Fibroblast of villous mesenchyme (primary cell): ENCODE measurements around the gene CTNND2. TPM values are rescaled to one million over a fixed set of nuclear protein-coding genes. Genes with fewer than 3 reads are reported as not detected.

Experiments
- DNase-seq: peaks from one replicate; pipeline ENCODE4 v3.0.0-alpha.2; 2010; ENCODE audit warnings: low read depth
- H3K4me3 ChIP-seq: 2 replicates; pipeline ENCODE4 v1.5.1; 2011; ENCODE audit warnings: low read depth, mild to moderate bottlenecking, low read length
- total RNA-seq: library from RNA; depleted of rRNA; stranded (reverse); fragments of >200 nt; gene quantifications from 2 replicates; pipeline ENCODE4 v1.2.3, GENCODE V29; 2012
- TF ChIP-seq, protein P1 (sequence below): IDR thresholded peaks from 2 replicates; pipeline ENCODE4 v1.5.1; 2012; ENCODE audit warnings: low read depth, mild to moderate bottlenecking, low read length; ENCODE audit not compliant: insufficient read depth

The CTNND2 gene
- total RNA-seq, 1 donor: not detected

DNA sequence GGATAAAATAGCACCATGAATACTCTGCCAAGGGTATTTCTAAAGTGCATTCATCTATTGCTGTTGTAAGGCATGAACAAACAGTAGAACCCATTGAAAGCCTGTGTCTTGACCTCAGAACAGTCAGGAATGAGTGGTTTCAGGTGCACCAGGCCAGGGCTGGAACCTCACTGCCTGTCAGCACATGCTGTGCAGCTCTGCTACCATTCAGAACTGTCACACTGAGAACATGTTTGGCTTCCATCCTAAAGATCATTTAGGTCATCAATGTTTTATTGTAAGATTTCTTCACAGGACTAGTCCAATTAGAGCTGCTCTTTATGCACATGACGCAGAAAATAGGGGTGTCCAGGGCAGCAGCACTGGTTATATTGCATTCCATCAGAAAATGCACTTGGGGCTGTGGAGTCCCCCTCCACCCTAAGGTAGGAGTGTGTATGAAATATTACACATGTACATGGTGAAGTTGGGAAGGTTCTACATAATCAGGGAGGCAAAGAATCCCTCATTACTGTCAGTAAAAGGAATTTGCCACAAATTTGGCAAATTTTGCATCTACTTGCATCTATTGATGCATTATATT is 408.0 kb downstream of the CTNND2 start:
- TF ChIP-seq, protein P1, sequence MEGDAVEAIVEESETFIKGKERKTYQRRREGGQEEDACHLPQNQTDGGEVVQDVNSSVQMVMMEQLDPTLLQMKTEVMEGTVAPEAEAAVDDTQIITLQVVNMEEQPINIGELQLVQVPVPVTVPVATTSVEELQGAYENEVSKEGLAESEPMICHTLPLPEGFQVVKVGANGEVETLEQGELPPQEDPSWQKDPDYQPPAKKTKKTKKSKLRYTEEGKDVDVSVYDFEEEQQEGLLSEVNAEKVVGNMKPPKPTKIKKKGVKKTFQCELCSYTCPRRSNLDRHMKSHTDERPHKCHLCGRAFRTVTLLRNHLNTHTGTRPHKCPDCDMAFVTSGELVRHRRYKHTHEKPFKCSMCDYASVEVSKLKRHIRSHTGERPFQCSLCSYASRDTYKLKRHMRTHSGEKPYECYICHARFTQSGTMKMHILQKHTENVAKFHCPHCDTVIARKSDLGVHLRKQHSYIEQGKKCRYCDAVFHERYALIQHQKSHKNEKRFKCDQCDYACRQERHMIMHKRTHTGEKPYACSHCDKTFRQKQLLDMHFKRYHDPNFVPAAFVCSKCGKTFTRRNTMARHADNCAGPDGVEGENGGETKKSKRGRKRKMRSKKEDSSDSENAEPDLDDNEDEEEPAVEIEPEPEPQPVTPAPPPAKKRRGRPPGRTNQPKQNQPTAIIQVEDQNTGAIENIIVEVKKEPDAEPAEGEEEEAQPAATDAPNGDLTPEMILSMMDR: no peak
- H3K4me3 ChIP-seq: no peak overlapping the region
- no peak for DNase-seq

DNA sequence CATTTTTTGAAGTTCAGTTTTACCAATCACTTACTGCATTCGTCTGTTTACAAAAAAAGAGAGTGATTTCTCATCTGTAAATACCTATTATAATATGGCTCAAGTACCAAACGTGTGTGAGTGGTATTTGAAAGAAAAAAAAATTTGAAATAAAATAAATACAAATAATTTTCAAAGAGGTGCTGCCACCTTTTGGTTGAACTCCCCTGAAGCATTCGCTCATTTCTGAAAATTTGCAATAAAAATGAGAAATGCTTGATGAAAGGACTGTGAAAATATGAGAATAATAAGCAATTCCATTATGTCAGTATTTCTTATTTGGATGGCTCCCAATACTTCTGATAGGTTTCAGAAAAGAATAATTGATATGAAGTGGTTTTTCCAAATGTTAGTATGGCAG is 409.9 kb downstream of the CTNND2 start:
- TF ChIP-seq, protein P1: peak; percentile 29
- no peak overlapping the region for H3K4me3 ChIP-seq
- DNase-seq: no peak

DNA sequence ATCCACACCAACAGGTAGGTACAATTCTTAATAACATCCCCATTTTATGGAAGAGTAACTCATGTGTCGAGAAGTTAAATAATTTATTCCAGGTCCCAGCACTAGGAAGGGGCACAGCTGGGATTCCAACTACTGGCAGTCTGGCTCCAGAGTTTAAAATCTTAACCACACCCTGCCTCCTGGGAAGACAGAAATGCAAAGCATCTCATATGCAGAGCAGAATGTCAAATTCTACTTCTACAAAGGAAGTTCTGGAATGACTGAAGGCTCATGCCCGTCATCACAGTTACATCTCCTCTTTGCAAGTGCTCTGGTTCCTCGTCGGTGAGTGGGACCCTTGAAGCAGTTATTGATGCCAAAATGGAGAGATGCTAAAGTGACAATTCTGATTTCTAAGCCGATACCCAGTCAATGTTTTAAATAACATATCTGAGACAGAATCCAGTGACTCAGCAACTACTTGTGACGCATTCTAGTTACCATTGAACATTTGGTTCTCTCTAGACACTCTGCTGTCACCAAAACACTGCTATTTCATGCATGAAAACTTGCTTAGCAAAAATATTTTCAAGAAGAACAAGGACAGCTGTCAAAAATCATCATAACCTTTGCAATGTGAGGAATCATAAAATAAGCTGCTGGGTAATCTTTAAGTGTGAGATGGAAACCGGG is 412.7 kb downstream of the CTNND2 start:
- TF ChIP-seq, protein P1: no peak
- H3K4me3 ChIP-seq: no peak overlapping the region
- no peak for DNase-seq

DNA sequence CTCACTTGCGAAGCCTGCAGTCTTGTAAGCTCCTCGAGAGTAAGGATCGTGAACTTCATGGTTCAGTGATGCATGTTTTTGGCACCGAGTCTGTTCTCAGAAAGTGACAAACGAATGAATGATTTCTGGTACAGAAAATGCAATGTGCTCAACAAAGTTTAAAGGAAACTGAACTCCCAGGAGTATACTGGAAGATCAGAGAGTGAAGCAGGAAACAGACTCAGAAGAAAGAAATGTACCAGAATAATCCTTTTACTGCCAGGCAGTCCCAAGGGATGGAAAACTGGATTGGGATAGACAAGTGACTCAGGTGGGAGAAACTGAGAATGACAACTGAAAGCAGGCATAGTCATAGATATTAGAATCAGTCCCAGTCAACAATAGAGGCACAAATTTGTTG is 420.6 kb downstream of the CTNND2 start:
- no peak for DNase-seq

DNA sequence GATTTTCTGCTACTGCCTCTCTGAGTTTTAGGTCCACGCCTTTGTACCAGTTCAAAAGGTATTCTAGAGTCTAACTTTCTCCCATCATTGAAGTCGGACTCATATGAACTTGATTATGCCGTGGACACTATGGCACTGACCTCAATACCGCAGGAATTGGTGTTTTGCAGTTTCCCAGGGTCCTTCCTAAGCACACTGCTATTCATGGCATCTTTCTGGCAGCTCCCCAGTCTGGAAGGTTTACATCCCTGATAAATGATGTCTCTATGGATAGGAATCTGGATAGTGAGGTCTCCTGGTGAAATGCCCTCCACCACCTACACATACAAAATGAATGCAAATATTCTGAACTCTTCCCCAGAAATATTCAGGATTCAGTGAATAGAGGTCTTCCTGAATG is 422.2 kb downstream of the CTNND2 start:
- TF ChIP-seq, protein P1: no peak
- no peak overlapping the region for H3K4me3 ChIP-seq
- DNase-seq: no peak

More for the DNA sequence above, 420.6 kb downstream of the CTNND2 start:
- H3K4me3 ChIP-seq: no peak overlapping the region
- TF ChIP-seq, protein P1: no peak

DNA sequence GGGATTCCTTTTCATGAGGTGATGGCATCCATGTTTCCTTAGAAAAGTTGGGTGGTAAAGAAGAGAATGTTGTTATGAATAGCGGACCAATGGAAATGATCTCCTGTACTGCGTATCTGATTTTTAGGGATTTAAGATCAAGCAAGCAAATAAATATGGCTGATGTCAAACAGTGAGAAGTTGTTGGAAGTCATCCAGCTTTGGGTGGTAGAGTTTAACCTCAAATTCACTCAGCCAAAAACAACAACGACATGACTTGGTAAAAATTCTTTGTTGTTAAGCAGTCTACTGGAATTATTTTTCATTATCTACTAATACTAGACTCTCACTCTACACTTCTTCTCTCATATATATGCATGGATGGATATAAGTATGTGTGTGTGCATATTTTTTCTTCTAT is 426.5 kb downstream of the CTNND2 start:
- TF ChIP-seq, protein P1: no peak
- no peak for DNase-seq
- no peak overlapping the region for H3K4me3 ChIP-seq
